ENCODE results near the gene ZFAND3. TPM values are rescaled to one million over a fixed set of nuclear protein-coding genes. Genes with fewer than 3 reads are reported as not detected.

Gene ZFAND3
- total and polyA plus RNA-seq, 2 donors (not counting 3 experiments of a cell fraction or from before 2014, with no cell fraction given), result 15.4 to 54.2 TPM

GRCh38 chr6:38018755-38019165 lies 199.2 kb downstream of the ZFAND3 start:
- H3K9me1 ChIP-seq (replicated peaks; ENCODE audit: control insufficient read depth, extremely low read depth, insufficient read depth, low read length), result no peaks in the 10 kb centered on the region
- peaks cover 7% of the 10 kb centered on the region for H4K20me1 ChIP-seq (replicated peaks; ENCODE audit: control insufficient read depth, extremely low read depth, insufficient read depth, low read length)
- H2AFZ ChIP-seq (ENCODE audit: low read depth, low read length), result no peak overlapping the region
- H3K27me3 ChIP-seq (ENCODE audit: control insufficient read depth in 2 of 2, insufficient read depth in 2 of 2, low read length in 2 of 2), result no peaks in the 10 kb centered on the region
- dilution Hi-C loops (cut with MboI; ENCODE audit: extremely low pct_ligation_motif_present, low sequenced_read_pairs), result no loop called here
- H3K4me1 ChIP-seq (ENCODE audit: control insufficient read depth, extremely low read depth, insufficient read depth, low read length), result no peaks in the 10 kb centered on the region
- ChIA-PET POLR2A (no interaction called here), CTCF (no interaction called here)
- H3K4me3 ChIP-seq (replicated peaks in 1 of 3; ENCODE audit: insufficient read depth in 1 of 3, low read depth in 1 of 3, low read length in 3 of 3), result no peak overlapping the region
- intact Hi-C loops (cut with micrococcal nuclease), result no loop called here
- TF ChIP-seq FOS (IDR thresholded peaks at IDR 0.05; ENCODE audit: borderline replicate concordance, insufficient read depth, low read length) (no peak), GATA2 (IDR thresholded peaks at IDR 0.05; ENCODE audit: insufficient read depth, insufficient read length, low read depth, low read length) (no peak), JUN (IDR thresholded peaks at IDR 0.05; ENCODE audit: borderline replicate concordance, insufficient read depth, insufficient read length, low read depth) (no peak), POLR2A (IDR thresholded peaks at IDR 0.05; ENCODE audit: low read depth, low read length) (no peak), MAX (IDR thresholded peaks at IDR 0.05; ENCODE audit: insufficient read depth, insufficient read length) (no peak), EZH2 (IDR thresholded peaks at IDR 0.05; ENCODE audit: borderline replicate concordance, low read depth, low read length, severe bottlenecking) (no peak), MYC (IDR thresholded peaks at IDR 0.05; ENCODE audit: low read depth, low read length) (no peak)
- TF ChIP-seq, protein P1, sequence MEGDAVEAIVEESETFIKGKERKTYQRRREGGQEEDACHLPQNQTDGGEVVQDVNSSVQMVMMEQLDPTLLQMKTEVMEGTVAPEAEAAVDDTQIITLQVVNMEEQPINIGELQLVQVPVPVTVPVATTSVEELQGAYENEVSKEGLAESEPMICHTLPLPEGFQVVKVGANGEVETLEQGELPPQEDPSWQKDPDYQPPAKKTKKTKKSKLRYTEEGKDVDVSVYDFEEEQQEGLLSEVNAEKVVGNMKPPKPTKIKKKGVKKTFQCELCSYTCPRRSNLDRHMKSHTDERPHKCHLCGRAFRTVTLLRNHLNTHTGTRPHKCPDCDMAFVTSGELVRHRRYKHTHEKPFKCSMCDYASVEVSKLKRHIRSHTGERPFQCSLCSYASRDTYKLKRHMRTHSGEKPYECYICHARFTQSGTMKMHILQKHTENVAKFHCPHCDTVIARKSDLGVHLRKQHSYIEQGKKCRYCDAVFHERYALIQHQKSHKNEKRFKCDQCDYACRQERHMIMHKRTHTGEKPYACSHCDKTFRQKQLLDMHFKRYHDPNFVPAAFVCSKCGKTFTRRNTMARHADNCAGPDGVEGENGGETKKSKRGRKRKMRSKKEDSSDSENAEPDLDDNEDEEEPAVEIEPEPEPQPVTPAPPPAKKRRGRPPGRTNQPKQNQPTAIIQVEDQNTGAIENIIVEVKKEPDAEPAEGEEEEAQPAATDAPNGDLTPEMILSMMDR (IDR thresholded peaks at IDR 0.05; ENCODE audit: extremely low read depth in 1 of 2, insufficient read depth in 1 of 2, low read depth in 1 of 2, low read length in 2 of 2), result no peak
- peaks cover 37% of the 10 kb centered on the region for H3K79me2 ChIP-seq (ENCODE audit: control insufficient read depth, insufficient read depth, low read length)
- H3K9me3 ChIP-seq (replicated peaks; ENCODE audit: control insufficient read depth, insufficient read depth, low read length), result no peaks in the 10 kb centered on the region
- H3K4me2 ChIP-seq (ENCODE audit: insufficient read depth, low read length), result no peak overlapping the region
- no peak overlapping the region for H3K27ac ChIP-seq (ENCODE audit: insufficient read depth, low read depth, low read length)
- no peak for DNase-seq (ENCODE audit: low read depth, low spot score)
- FAIRE-seq, result no peak
- no peak overlapping the region for H3K9ac ChIP-seq (replicated peaks; ENCODE audit: extremely low read depth, insufficient read depth, low read length)
- BruUV-seq (replicated peaks), result no TSS peak
- H3K36me3 ChIP-seq (ENCODE audit: control insufficient read depth in 2 of 2, extremely low read depth in 1 of 2, insufficient read depth in 2 of 2, low read length in 2 of 2), result no peaks in the 10 kb centered on the region
